HEK293 (cell line): ENCODE data around the gene FLRT3.

Source experiments
- ATF2 ChIP-seq: fragments of 450-650 bp; formaldehyde crosslinking; IDR thresholded peaks from 2 replicates; pipeline ENCODE4 v1.5.1; 2016; ENCODE audit warnings: missing biosample characterization, missing genetic modification characterization, low read depth
- CTCF ChIP-seq: fragments of 450-650 bp; formaldehyde crosslinking; IDR thresholded peaks from 2 replicates; pipeline ENCODE4 v1.5.1; 2016; ENCODE audit warnings: missing biosample characterization, missing genetic modification characterization
- REST ChIP-seq: fragments of 450-650 bp; formaldehyde crosslinking; IDR thresholded peaks from 2 replicates; pipeline ENCODE4 v1.5.1; 2016; ENCODE audit warnings: missing biosample characterization, missing genetic modification characterization
- YY2 ChIP-seq: fragments of 450-650 bp; formaldehyde crosslinking; IDR thresholded peaks from 2 replicates; pipeline ENCODE4 v1.5.1; 2016; ENCODE audit warnings: missing biosample characterization, missing genetic modification characterization
- ZNF223 ChIP-seq: fragments of 450-650 bp; formaldehyde crosslinking; IDR thresholded peaks from 2 replicates; pipeline ENCODE4 v1.5.1; 2016; ENCODE audit warnings: missing biosample characterization, missing genetic modification characterization
- ZNF830 ChIP-seq: fragments of 450-650 bp; IDR thresholded peaks from 2 replicates; pipeline ENCODE4 v1.5.0; 2018; ENCODE audit warnings: missing biosample characterization, missing genetic modification characterization, low read depth, mild to moderate bottlenecking, moderate library complexity

GRCh38 chr20:14295238-14295637 lies 42.2 kb downstream of the FLRT3 start:
- TF ChIP-seq YY2 (tag by site-specific recombination) (no peak), REST (tag by site-specific recombination) (no peak), CTCF (tag by site-specific recombination) (no peak), ATF2 (tag by site-specific recombination) (no peak), ZNF223 (tag by site-specific recombination) (no peak), ZNF830 (no peak)
